ENCODE measurements around the gene IFIH1. TPM values are rescaled to one million over a fixed set of nuclear protein-coding genes. Genes with fewer than 3 reads are reported as not detected.

Gene IFIH1
- total and polyA plus RNA-seq, 2 donors (not counting 1 experiment from before 2014, with no cell fraction given): 29.5 to 54.8 TPM

DNA sequence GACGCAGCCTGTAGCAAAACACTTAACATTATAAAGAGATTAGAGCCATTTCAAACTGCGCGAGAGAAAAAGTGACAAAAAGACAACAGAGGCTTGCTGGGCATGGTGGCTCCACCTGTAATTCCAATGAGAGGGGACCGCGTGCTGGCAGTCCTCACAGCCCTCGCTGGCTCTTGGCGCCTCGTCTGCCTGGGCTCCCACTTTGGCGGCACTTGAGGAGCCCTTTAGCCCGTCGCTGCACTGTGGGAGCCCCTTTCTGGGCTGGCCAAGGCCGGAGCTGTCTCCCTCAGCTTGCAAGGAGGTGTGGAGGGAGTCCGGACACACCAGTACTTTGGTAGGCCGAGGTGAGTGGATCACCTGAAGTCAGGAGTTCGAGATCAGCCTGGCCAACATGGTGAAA, 9.3 kb upstream of the IFIH1 start:
- intact Hi-C loops (cut with micrococcal nuclease): no loop called here
- Histone ChIP-seq H3K27me3 (replicated peaks in 1 of 4; ENCODE audit: control extremely low read depth in 1 of 4, control insufficient read depth in 3 of 4, insufficient read depth in 4 of 4, low read length in 3 of 4) (no peaks in the 10 kb centered on the region), H3K9ac (ENCODE audit: low read length) (no peak overlapping the region), H3K4me3 (ENCODE audit: control extremely low read depth in 1 of 5, extremely low read depth in 1 of 5, insufficient read depth in 1 of 5, low read depth in 2 of 5, low read length in 4 of 5) (no peak overlapping the region), H4K20me1 (ENCODE audit: control insufficient read depth, insufficient read depth, low read length, poor library complexity, severe bottlenecking) (no peaks in the 10 kb centered on the region), H3K4me2 (replicated peaks; ENCODE audit: low read depth, low read length, poor library complexity, severe bottlenecking) (peak overlapping the region; percentile 55), H2AFZ (ENCODE audit: insufficient read depth, low read depth, low read length, poor library complexity, severe bottlenecking) (no peak overlapping the region), H3K36me3 (replicated peaks in 1 of 2; ENCODE audit: control extremely low read depth in 1 of 2, control insufficient read depth in 1 of 2, extremely low read depth in 1 of 2, insufficient read depth in 2 of 2, low read length in 1 of 2) (no peaks in the 10 kb centered on the region), H3K9me3 (ENCODE audit: control extremely low read depth in 1 of 3, control insufficient read depth in 2 of 3, insufficient read depth in 1 of 3, low read length in 2 of 3) (peaks cover 0 to 10% (median 0%) of the 10 kb centered on the region in 3 donors), H3K4me1 (ENCODE audit: control insufficient read depth in 2 of 2, insufficient read depth in 2 of 2, low read length in 2 of 2) (peaks cover 0 to 19% of the 10 kb centered on the region in 2 donors), H3K79me2 (ENCODE audit: control insufficient read depth, insufficient read depth, low read length) (peaks cover 31% of the 10 kb centered on the region), H3K27ac (ENCODE audit: low read length in 2 of 2) (peak overlapping the region in 1 of 2 donors; percentile 30)
- DNase-seq (no peak), ATAC-seq (ENCODE audit: low read depth) (no peak)
- ChIA-PET CTCF (interaction anchor here (1.4 to 4.2 kb wide), 3 partner anchors 9 to 24 kb away, joined by 7 to 17 read pairs (median 10); partner anchors contain the start of genes GCA and IFIH1), POLR2A (interaction anchor here (0.5 to 1.5 kb wide), 2 partner anchors 9 to 14 kb away, joined by 3 read pairs; no protein-coding TSS in a partner anchor)
- Mint-ChIP-seq H3K27me3 (no peaks in the 10 kb centered on the region), H3K4me1 (peaks cover 4% of the 10 kb centered on the region), H3K9me3 (ENCODE audit: insufficient read depth) (no peaks in the 10 kb centered on the region), H3K27ac (no peak overlapping the region), H3K4me3 (no peak overlapping the region)
- TF ChIP-seq, protein P1, sequence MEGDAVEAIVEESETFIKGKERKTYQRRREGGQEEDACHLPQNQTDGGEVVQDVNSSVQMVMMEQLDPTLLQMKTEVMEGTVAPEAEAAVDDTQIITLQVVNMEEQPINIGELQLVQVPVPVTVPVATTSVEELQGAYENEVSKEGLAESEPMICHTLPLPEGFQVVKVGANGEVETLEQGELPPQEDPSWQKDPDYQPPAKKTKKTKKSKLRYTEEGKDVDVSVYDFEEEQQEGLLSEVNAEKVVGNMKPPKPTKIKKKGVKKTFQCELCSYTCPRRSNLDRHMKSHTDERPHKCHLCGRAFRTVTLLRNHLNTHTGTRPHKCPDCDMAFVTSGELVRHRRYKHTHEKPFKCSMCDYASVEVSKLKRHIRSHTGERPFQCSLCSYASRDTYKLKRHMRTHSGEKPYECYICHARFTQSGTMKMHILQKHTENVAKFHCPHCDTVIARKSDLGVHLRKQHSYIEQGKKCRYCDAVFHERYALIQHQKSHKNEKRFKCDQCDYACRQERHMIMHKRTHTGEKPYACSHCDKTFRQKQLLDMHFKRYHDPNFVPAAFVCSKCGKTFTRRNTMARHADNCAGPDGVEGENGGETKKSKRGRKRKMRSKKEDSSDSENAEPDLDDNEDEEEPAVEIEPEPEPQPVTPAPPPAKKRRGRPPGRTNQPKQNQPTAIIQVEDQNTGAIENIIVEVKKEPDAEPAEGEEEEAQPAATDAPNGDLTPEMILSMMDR (IDR thresholded peaks at IDR 0.05): no peak
- TF ChIP-seq EZH2 (IDR thresholded peaks at IDR 0.05; ENCODE audit: borderline replicate concordance, insufficient read depth, low read depth, low read length, poor library complexity, severe bottlenecking): no peak
- WGBS (ENCODE audit: insufficient coverage): over 99% methylated on average over 13 of the region's 15 CpGs

GRCh38 chr2:162327134-162327769, 8.8 kb upstream of the IFIH1 start:
- Mint-ChIP-seq H3K27me3 (no peaks in the 10 kb centered on the region), H3K9me3 (ENCODE audit: insufficient read depth) (no peaks in the 10 kb centered on the region), H3K4me1 (peaks cover 4% of the 10 kb centered on the region), H3K4me3 (no peak overlapping the region), H3K27ac (no peak overlapping the region)
- ATAC-seq (ENCODE audit: low read depth) (no peak), DNase-seq (peak; percentile 49)
- Histone ChIP-seq H3K4me1 (ENCODE audit: control insufficient read depth in 2 of 2, insufficient read depth in 2 of 2, low read length in 2 of 2) (peaks cover 0 to 19% of the 10 kb centered on the region in 2 donors), H3K27me3 (replicated peaks in 1 of 4; ENCODE audit: control extremely low read depth in 1 of 4, control insufficient read depth in 3 of 4, insufficient read depth in 4 of 4, low read length in 3 of 4) (no peaks in the 10 kb centered on the region), H3K4me3 (ENCODE audit: control extremely low read depth in 1 of 5, extremely low read depth in 1 of 5, insufficient read depth in 1 of 5, low read depth in 2 of 5, low read length in 4 of 5) (no peak overlapping the region), H3K36me3 (replicated peaks in 1 of 2; ENCODE audit: control extremely low read depth in 1 of 2, control insufficient read depth in 1 of 2, extremely low read depth in 1 of 2, insufficient read depth in 2 of 2, low read length in 1 of 2) (no peaks in the 10 kb centered on the region), H3K9me3 (ENCODE audit: control extremely low read depth in 1 of 3, control insufficient read depth in 2 of 3, insufficient read depth in 1 of 3, low read length in 2 of 3) (peaks cover 0 to 10% (median 0%) of the 10 kb centered on the region in 3 donors), H3K9ac (ENCODE audit: low read length) (no peak overlapping the region), H3K27ac (ENCODE audit: low read length in 2 of 2) (no peak overlapping the region), H3K4me2 (replicated peaks; ENCODE audit: low read depth, low read length, poor library complexity, severe bottlenecking) (peak overlapping the region; percentile 4), H3K79me2 (ENCODE audit: control insufficient read depth, insufficient read depth, low read length) (peaks cover 31% of the 10 kb centered on the region), H2AFZ (ENCODE audit: insufficient read depth, low read depth, low read length, poor library complexity, severe bottlenecking) (no peak overlapping the region), H4K20me1 (ENCODE audit: control insufficient read depth, insufficient read depth, low read length, poor library complexity, severe bottlenecking) (no peaks in the 10 kb centered on the region)
- intact Hi-C loops (cut with micrococcal nuclease): no loop called here
- 93% methylated on average over 2 of the region's 5 CpGs for WGBS (ENCODE audit: insufficient coverage)
- ChIA-PET POLR2A (no interaction called here), CTCF (interaction anchor here (1.3 to 4.2 kb wide), 2 partner anchors 8 kb away, joined by 3 to 17 read pairs; partner anchors contain the start of gene IFIH1)
- TF ChIP-seq, protein P1 (IDR thresholded peaks at IDR 0.05): peak; percentile 63
- no peak for TF ChIP-seq EZH2 (IDR thresholded peaks at IDR 0.05; ENCODE audit: borderline replicate concordance, insufficient read depth, low read depth, low read length, poor library complexity, severe bottlenecking)

Data from B cell (primary cell).